HG02759 (cell line): ENCODE measurements around the gene CLIC6.

Source experiments
- ATAC-seq: cut with Tn5 transposase; IDR thresholded peaks from one replicate; pipeline ENCODE4 v1.9.1; 2021; ENCODE audit warnings: mild to moderate bottlenecking, moderate library complexity; ENCODE audit not compliant: unreplicated experiment

The CLIC6 gene

DNA sequence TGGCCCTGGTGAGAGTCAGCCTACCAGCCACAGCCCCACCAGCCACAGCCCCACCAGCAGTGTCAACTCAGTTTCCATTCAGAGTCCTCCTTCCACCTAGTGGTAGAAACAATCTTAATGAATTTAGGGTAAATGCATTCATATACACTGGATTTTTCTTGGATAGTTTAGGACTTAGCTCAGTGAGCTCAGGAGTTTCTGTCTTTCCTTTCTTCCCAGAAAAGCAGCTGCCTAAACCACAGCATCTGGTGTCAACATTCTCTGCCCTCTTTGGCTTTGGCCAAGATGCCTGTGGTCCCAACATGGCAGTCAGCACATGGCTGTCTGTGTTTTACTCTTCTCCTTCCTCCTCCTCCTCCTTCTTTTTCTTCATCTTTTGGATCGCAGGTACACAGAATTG lies 94.0 kb downstream of the CLIC6 start:
- no peak for ATAC-seq

GRCh38 chr21:34764715-34765284 lies 96.0 kb downstream of the CLIC6 start:
- no peak for ATAC-seq

DNA sequence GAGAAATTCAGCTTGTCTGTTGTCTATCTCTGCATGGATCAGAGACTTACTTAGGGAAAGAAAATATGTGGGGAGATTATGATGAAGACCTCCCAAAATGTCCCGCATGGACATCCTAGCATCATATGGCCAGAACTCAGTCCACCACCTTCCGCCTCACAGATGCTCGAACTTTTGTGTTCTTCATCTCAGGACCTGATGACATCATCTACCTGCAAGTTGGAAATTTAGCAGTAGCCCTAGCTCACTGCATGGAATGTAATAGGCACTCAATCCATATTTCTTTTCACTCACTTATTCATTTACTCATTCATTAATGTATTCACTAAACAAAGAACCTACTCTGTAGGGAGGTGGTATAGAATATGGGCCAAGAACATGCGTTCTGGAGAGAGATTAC lies 96.8 kb downstream of the CLIC6 start:
- ATAC-seq = no peak

DNA sequence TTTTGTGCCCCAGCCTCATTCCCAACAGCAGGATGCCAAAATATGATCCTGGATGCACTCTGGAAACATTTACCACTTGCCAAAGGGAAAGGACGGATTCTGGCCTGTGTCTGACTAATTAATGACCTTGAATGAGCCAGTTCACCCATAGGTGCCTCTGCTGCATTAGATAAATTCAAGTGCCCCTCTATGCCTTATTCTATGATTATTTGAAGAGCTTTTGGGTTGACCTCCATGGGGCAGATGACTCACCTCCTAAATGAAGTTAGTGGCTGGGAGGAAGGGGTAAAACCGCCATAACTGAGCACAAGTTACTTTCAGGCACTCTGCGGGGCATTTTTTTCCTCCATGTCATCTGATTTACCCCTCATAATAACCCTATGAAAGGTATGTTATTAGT lies 98.1 kb downstream of the CLIC6 start:
- no peak for ATAC-seq
